Endothelial cell of umbilical vein (primary cell): ENCODE measurements around the gene IQGAP3.

Experiments used
- EZH2 ChIP-seq: IDR thresholded peaks from 2 replicates; pipeline ENCODE4 v1.6.1; 2012; ENCODE audit warnings: borderline replicate concordance, low read depth, mild to moderate bottlenecking, moderate library complexity, low read length, inconsistent platforms; ENCODE audit not compliant: severe bottlenecking
- POLR2A ChIP-seq: IDR thresholded peaks from 2 replicates; pipeline ENCODE4 v1.6.1; 2012; ENCODE audit warnings: low read depth, mild to moderate bottlenecking, control low read depth, low read length
- POLR2AphosphoS5 ChIP-seq: IDR thresholded peaks from 2 replicates; pipeline ENCODE4 v1.6.1; 2012; ENCODE audit warnings: low read depth, mild to moderate bottlenecking, control low read depth, low read length, moderate library complexity; ENCODE audit not compliant: insufficient read depth
- TF ChIP-seq, protein P1 (sequence below), 2 donors: IDR thresholded peaks; 1 replicate in 1 of 2; 2 replicates in 1 of 2; pipeline ENCODE4 v1.5.1; 2011; ENCODE audit warnings: low read length in 2 of 2, mild to moderate bottlenecking in 2 of 2, moderate library complexity in 2 of 2, control low read depth in 1 of 2, inconsistent platforms in 1 of 2, low read depth in 1 of 2; ENCODE audit not compliant: insufficient read depth in 1 of 2; ENCODE audit errors: extremely low read depth in 1 of 2
- TF ChIP-seq, protein P2 (sequence below): IDR thresholded peaks from 2 replicates; pipeline ENCODE4 v1.6.1; 2011; ENCODE audit not compliant: insufficient read depth, insufficient read length

DNA sequence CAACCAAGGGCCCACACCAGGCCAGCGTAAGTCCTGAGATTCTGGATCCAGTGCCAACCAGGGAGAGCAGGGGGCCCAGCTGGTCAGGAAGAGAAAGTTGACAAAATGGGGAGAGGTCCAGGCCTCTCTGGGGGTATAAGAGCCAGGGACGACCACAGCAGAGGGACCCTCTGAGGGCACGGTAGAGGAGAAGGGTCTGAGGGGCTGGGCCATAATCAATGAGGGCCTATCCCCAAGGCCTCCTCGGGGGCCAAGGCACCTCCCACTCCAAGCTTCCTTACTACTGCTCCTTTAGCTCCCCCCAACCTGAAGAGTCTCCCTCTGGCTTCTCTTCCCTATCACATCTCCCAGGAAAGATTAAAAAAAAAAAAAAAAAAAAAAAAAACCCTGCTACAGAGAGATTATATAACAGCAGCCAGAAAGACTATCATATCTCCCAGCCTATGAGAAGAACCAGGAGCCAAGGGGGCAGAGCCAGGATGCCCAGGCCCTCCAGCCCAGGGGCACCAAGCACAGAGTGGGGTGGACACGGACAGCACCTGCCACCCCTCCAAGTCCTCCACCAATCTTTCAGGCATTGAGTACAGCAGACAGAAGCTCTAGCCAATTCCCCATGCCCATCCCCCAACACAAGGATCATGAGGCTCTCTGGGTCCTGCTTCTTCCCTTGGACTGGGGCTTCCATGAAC, 74.5 kb downstream of the IQGAP3 start:
- TF ChIP-seq, protein P1, sequence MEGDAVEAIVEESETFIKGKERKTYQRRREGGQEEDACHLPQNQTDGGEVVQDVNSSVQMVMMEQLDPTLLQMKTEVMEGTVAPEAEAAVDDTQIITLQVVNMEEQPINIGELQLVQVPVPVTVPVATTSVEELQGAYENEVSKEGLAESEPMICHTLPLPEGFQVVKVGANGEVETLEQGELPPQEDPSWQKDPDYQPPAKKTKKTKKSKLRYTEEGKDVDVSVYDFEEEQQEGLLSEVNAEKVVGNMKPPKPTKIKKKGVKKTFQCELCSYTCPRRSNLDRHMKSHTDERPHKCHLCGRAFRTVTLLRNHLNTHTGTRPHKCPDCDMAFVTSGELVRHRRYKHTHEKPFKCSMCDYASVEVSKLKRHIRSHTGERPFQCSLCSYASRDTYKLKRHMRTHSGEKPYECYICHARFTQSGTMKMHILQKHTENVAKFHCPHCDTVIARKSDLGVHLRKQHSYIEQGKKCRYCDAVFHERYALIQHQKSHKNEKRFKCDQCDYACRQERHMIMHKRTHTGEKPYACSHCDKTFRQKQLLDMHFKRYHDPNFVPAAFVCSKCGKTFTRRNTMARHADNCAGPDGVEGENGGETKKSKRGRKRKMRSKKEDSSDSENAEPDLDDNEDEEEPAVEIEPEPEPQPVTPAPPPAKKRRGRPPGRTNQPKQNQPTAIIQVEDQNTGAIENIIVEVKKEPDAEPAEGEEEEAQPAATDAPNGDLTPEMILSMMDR (IDR thresholded peaks at IDR 0.05; ENCODE audit: extremely low read depth in 1 of 2, insufficient read depth in 1 of 2, low read depth in 1 of 2, low read length in 2 of 2), result no peak
- TF ChIP-seq, protein P2, sequence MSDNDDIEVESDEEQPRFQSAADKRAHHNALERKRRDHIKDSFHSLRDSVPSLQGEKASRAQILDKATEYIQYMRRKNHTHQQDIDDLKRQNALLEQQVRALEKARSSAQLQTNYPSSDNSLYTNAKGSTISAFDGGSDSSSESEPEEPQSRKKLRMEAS, result no peak
- no peak for TF ChIP-seq POLR2AphosphoS5
- no peak for TF ChIP-seq EZH2
- TF ChIP-seq POLR2A, result no peak
